HFFc6 (cell line): Measurements from ENCODE around the gene DAPK3. TPM values are rescaled to one million over a fixed set of nuclear protein-coding genes. Genes with fewer than 3 reads are reported as not detected.
"Not testable (repeated sequence)": the region's sequence is repeated elsewhere in the genome, so short reads cannot be mapped to it uniquely, and the experiment has no call there.

ENCODE experiments used
- DNase-seq: peaks from one replicate; pipeline ENCODE4 v3.0.0-alpha.2; 2018
- H3K27ac Mint-ChIP-seq: 2 replicates; pipeline ENCODE4 v1.8.0; 2020; ENCODE audit warnings: mild to moderate bottlenecking, mixed read lengths
- H3K27me3 Mint-ChIP-seq: 2 replicates; pipeline ENCODE4 v1.8.0; 2021; ENCODE audit warnings: mild to moderate bottlenecking, moderate library complexity, mixed read lengths; ENCODE audit not compliant: insufficient read depth
- H3K36me3 Mint-ChIP-seq: 2 replicates; pipeline ENCODE4 v1.8.0; 2021; ENCODE audit warnings: low read depth, mixed read lengths
- H3K4me1 Mint-ChIP-seq: 2 replicates; pipeline ENCODE4 v1.8.0; 2020; ENCODE audit warnings: low read depth, mixed read lengths
- H3K4me3 Mint-ChIP-seq: 2 replicates; pipeline ENCODE4 v1.8.0; 2020; ENCODE audit warnings: mild to moderate bottlenecking, moderate library complexity, mixed read lengths
- H3K9me3 Mint-ChIP-seq: 2 replicates; pipeline ENCODE4 v1.8.0; 2020; ENCODE audit warnings: mild to moderate bottlenecking, mixed read lengths
- CTCF ChIP-seq: fragments of 200-600 bp; sonication (generic); IDR thresholded peaks from 2 replicates; pipeline ENCODE4 v1.5.0; 2021; ENCODE audit warnings: antibody characterized with exemption, mild to moderate bottlenecking
- total RNA-seq, 6 experiments: library from RNA; stranded (reverse); fragmentation: NEBNext Ultra II Directional; extraction: Animal tissue kit (Norgen Biotek cat#: 25700); gene quantifications; 2 replicates in 1 of 6; 3 replicates in 5 of 6; pipeline ENCODE4 v1.2.3, GENCODE V29; 2021

The DAPK3 gene
- total RNA-seq, 6 experiments from 2014 or later = 116 to 140 (median 128) TPM

GRCh38 chr19:3963458-3964255 lies 7.2 kb downstream of the DAPK3 start:
- Mint-ChIP-seq H3K9me3 (no peaks in the 10 kb centered on the region), H3K4me3 (no peak overlapping the region), H3K4me1 (peaks cover 13% of the 10 kb centered on the region), H3K27me3 (peaks cover 4% of the 10 kb centered on the region), H3K36me3 (peaks cover 14% of the 10 kb centered on the region), H3K27ac (no peak overlapping the region)
- no peak for DNase-seq
- TF ChIP-seq CTCF = no peak

- Mint-ChIP-seq H3K4me1 (peaks cover 8% of the 10 kb centered on the region), H3K27ac (no peak overlapping the region), H3K36me3 (peaks cover 11% of the 10 kb centered on the region), H3K9me3 (no peaks in the 10 kb centered on the region), H3K4me3 (no peak overlapping the region), H3K27me3 (peaks cover 2% of the 10 kb centered on the region)
- TF ChIP-seq CTCF = no peak
- DNase-seq = no peak
Measured at GRCh38 chr19:3961007-3961406, 9.9 kb downstream of the DAPK3 start.

GRCh38 chr19:3959766-3960131 lies 11.2 kb downstream of the DAPK3 start:
- Mint-ChIP-seq H3K9me3 (no peaks in the 10 kb centered on the region), H3K27ac (no peak overlapping the region), H3K36me3 (peaks cover 7% of the 10 kb centered on the region), H3K4me1 (peaks cover 8% of the 10 kb centered on the region), H3K27me3 (peaks cover 5% of the 10 kb centered on the region), H3K4me3 (no peak overlapping the region)
- TF ChIP-seq CTCF = no peak
- DNase-seq = no peak

- Mint-ChIP-seq H3K36me3 (peaks cover 7% of the 10 kb centered on the region), H3K4me1 (peaks cover 8% of the 10 kb centered on the region), H3K27ac (no peak overlapping the region), H3K27me3 (peaks cover 11% of the 10 kb centered on the region), H3K4me3 (no peak overlapping the region), H3K9me3 (no peaks in the 10 kb centered on the region)
- DNase-seq = no peak
- no peak for TF ChIP-seq CTCF
Measured at GRCh38 chr19:3958836-3959765, 11.8 kb downstream of the DAPK3 start.

- TF ChIP-seq CTCF = no peak
- Mint-ChIP-seq H3K36me3 (peaks cover 7% of the 10 kb centered on the region), H3K27ac (no peak overlapping the region), H3K9me3 (no peaks in the 10 kb centered on the region), H3K27me3 (peaks cover 22% of the 10 kb centered on the region), H3K4me3 (no peak overlapping the region; the same call in 1 of the 2 replicates), H3K4me1 (peaks cover 8% of the 10 kb centered on the region)
- no peak for DNase-seq
Measured at GRCh38 chr19:3955688-3956087, 15.2 kb downstream of the DAPK3 start.

- H3K27me3 Mint-ChIP-seq = peaks cover 20% of the 10 kb centered on the region
- H3K36me3 Mint-ChIP-seq, H3K4me3 Mint-ChIP-seq, DNase-seq, H3K9me3 Mint-ChIP-seq, H3K4me1 Mint-ChIP-seq: not testable (repeated sequence)
- H3K27ac Mint-ChIP-seq = peak overlapping the region; percentile 16; the same call in 1 of the 2 replicates
Measured at GRCh38 chr19:3955276-3955675, 15.6 kb downstream of the DAPK3 start.
